H9 (cell line): ENCODE data around the gene GABRB3. TPM values are rescaled to one million over a fixed set of nuclear protein-coding genes. Genes with fewer than 3 reads are reported as not detected.

Source experiments
- DNase-seq: peaks from one replicate; pipeline ENCODE4 v3.0.0-alpha.2; 2017
- H2AFZ ChIP-seq: one replicate; pipeline ENCODE4 v1.6.1; 2013; ENCODE audit warnings: mild to moderate bottlenecking, low read length, control low read depth, moderate library complexity
- H2AK5ac ChIP-seq: 2 replicates; pipeline ENCODE4 v1.6.1; 2013; ENCODE audit warnings: low read length, control low read depth, mixed read lengths; ENCODE audit not compliant: insufficient read length
- H2BK120ac ChIP-seq: one replicate; pipeline ENCODE4 v1.6.1; 2013; ENCODE audit warnings: low read depth, mild to moderate bottlenecking, low read length, control low read depth, inconsistent platforms; ENCODE audit not compliant: poor library complexity, severe bottlenecking
- H2BK12ac ChIP-seq: 2 replicates; pipeline ENCODE4 v1.6.1; 2013; ENCODE audit warnings: low read length, control low read depth, mixed read lengths, low read depth; ENCODE audit not compliant: insufficient read length
- H2BK15ac ChIP-seq: 2 replicates; pipeline ENCODE4 v1.6.1; 2013; ENCODE audit warnings: low read depth, low read length, control low read depth
- H2BK20ac ChIP-seq: one replicate; pipeline ENCODE4 v1.6.1; 2013; ENCODE audit warnings: low read depth, mild to moderate bottlenecking, low read length, control low read depth, inconsistent platforms; ENCODE audit not compliant: poor library complexity, severe bottlenecking
- H2BK5ac ChIP-seq: 2 replicates; pipeline ENCODE4 v1.6.1; 2013; ENCODE audit warnings: low read length, control low read depth, mixed read lengths; ENCODE audit not compliant: insufficient read length
- H3K14ac ChIP-seq: 2 replicates; pipeline ENCODE4 v1.6.1; 2013; ENCODE audit warnings: low read length, control low read depth; ENCODE audit not compliant: insufficient read depth
- H3K18ac ChIP-seq: 2 replicates; pipeline ENCODE4 v1.6.1; 2013; ENCODE audit warnings: low read depth, mild to moderate bottlenecking, mixed read lengths, low read length, control low read depth; ENCODE audit not compliant: insufficient read length
- H3K23ac ChIP-seq: 2 replicates; pipeline ENCODE4 v1.6.1; 2013; ENCODE audit warnings: low read length, control low read depth, mixed read lengths, low read depth; ENCODE audit not compliant: insufficient read length
- H3K23me2 ChIP-seq: 2 replicates; pipeline ENCODE4 v1.6.1; 2013; ENCODE audit warnings: low read depth, mild to moderate bottlenecking, mixed read lengths, low read length, control low read depth; ENCODE audit not compliant: insufficient read length, poor library complexity, severe bottlenecking
- H3K27ac ChIP-seq: 2 replicates; pipeline ENCODE4 v1.5.1; 2013; ENCODE audit warnings: low read length, control low read depth, mixed read lengths, low read depth; ENCODE audit not compliant: insufficient read length
- H3K27me3 ChIP-seq: 2 replicates; pipeline ENCODE4 v1.6.1; 2013; ENCODE audit warnings: low read length, control low read depth, inconsistent platforms; ENCODE audit not compliant: insufficient read depth
- H3K4ac ChIP-seq: 2 replicates; pipeline ENCODE4 v1.6.1; 2013; ENCODE audit warnings: low read depth, mild to moderate bottlenecking, control low read depth, inconsistent platforms, low read length, moderate library complexity
- H3K4me1 ChIP-seq: 2 replicates; pipeline ENCODE4 v1.6.1; 2013; ENCODE audit warnings: low read length, control low read depth, inconsistent platforms; ENCODE audit not compliant: insufficient read depth
- H3K4me2 ChIP-seq: 2 replicates; pipeline ENCODE4 v1.6.1; 2013; ENCODE audit warnings: low read length, control low read depth, mixed read lengths; ENCODE audit not compliant: insufficient read length, insufficient read depth
- H3K56ac ChIP-seq: 2 replicates; pipeline ENCODE4 v1.6.1; 2013; ENCODE audit warnings: low read depth, mild to moderate bottlenecking, mixed read lengths, low read length, control low read depth; ENCODE audit not compliant: insufficient read length
- H3K79me1 ChIP-seq: 2 replicates; pipeline ENCODE4 v1.6.1; 2013; ENCODE audit warnings: low read depth, mild to moderate bottlenecking, moderate library complexity, low read length, control low read depth, inconsistent platforms; ENCODE audit not compliant: insufficient read depth, poor library complexity, severe bottlenecking
- H3K79me2 ChIP-seq: 2 replicates; pipeline ENCODE4 v1.6.1; 2013; ENCODE audit warnings: low read length, control low read depth, inconsistent platforms; ENCODE audit not compliant: insufficient read depth
- H3K9ac ChIP-seq: 2 replicates; pipeline ENCODE4 v1.6.1; 2013; ENCODE audit warnings: low read length, control low read depth, mixed read lengths; ENCODE audit not compliant: insufficient read length; ENCODE audit errors: extremely low read depth
- H3K9me3 ChIP-seq: one replicate; pipeline ENCODE4 v1.6.1; 2013; ENCODE audit warnings: low read depth, low read length, inconsistent platforms; ENCODE audit not compliant: control insufficient read depth
- H3T11ph ChIP-seq: one replicate; pipeline ENCODE4 v1.6.1; 2013; ENCODE audit warnings: mild to moderate bottlenecking, low read length, control low read depth, inconsistent platforms
- H4K20me1 ChIP-seq: one replicate; pipeline ENCODE4 v1.6.1; 2013; ENCODE audit not compliant: control insufficient read depth, insufficient read length, insufficient read depth
- H4K5ac ChIP-seq: 2 replicates; pipeline ENCODE4 v1.6.1; 2013; ENCODE audit warnings: low read depth, mild to moderate bottlenecking, mixed read lengths, low read length, control low read depth; ENCODE audit not compliant: insufficient read length
- H4K8ac ChIP-seq: replicated peaks from 2 replicates; pipeline ENCODE4 v1.6.1; 2013; ENCODE audit warnings: low read length, control low read depth, mixed read lengths, low read depth; ENCODE audit not compliant: insufficient read length
- H4K91ac ChIP-seq: 2 replicates; pipeline ENCODE4 v1.6.1; 2013; ENCODE audit warnings: low read depth, mild to moderate bottlenecking, moderate library complexity, mixed read lengths, low read length, control low read depth; ENCODE audit not compliant: insufficient read length
- H3K27ac Mint-ChIP-seq, 3 experiments: 2 replicates in 2 of 3; 3 replicates in 1 of 3; pipeline ENCODE4 v1.8.0; 2020 to 2021; ENCODE audit warnings: mixed read lengths in 3 of 3, mild to moderate bottlenecking in 1 of 3, moderate library complexity in 1 of 3
- H3K27me3 Mint-ChIP-seq: 2 replicates; pipeline ENCODE4 v1.8.0; 2021; ENCODE audit warnings: low read depth, mild to moderate bottlenecking, moderate library complexity, mixed read lengths
- H3K36me3 Mint-ChIP-seq, 3 experiments: 2 replicates in 2 of 3; 3 replicates in 1 of 3; pipeline ENCODE4 v1.8.0; 2020 to 2021; ENCODE audit warnings: low read depth in 3 of 3, mixed read lengths in 3 of 3; ENCODE audit not compliant: insufficient read depth in 1 of 3
- H3K4me1 Mint-ChIP-seq, 2 experiments: 2 replicates each; pipeline ENCODE4 v1.8.0; 2020; ENCODE audit warnings: mixed read lengths in 2 of 2
- H3K4me3 Mint-ChIP-seq, 2 experiments: 2 replicates in 1 of 2; 3 replicates in 1 of 2; pipeline ENCODE4 v1.8.0; 2020 to 2021; ENCODE audit warnings: mild to moderate bottlenecking in 2 of 2, mixed read lengths in 2 of 2, moderate library complexity in 1 of 2
- H3K9me3 Mint-ChIP-seq, 2 experiments: 2 replicates in 1 of 2; 3 replicates in 1 of 2; pipeline ENCODE4 v1.8.0; 2020; ENCODE audit warnings: mild to moderate bottlenecking in 2 of 2, mixed read lengths in 2 of 2, moderate library complexity in 1 of 2
- CTCF ChIP-seq: fragments of 200-600 bp; sonication (generic); conservative IDR thresholded peaks from 3 replicates; pipeline ENCODE4 v1.8.0; 2021; ENCODE audit warnings: antibody characterized with exemption, mild to moderate bottlenecking
- WGBS: extraction: QIAGEN DNeasy Blood & Tissue Kit; methylation state at CpG from one replicate; pipeline ENCODE4 v1.1.7; 2013; ENCODE audit warnings: missing lambda C conversion rate, low lambda C conversion rate, mixed read lengths; ENCODE audit not compliant: insufficient read length; ENCODE audit errors: extremely low coverage; 5-methylcytosine and 5-hydroxymethylcytosine counted together
- total RNA-seq: library from RNA; stranded (reverse); gene quantifications from 2 replicates; pipeline ENCODE4 v1.2.1, GENCODE V29; 2021

GABRB3 gene
- total RNA-seq, 1 experiment from 2014 or later: 98.2 TPM

- Histone ChIP-seq H2AK5ac (no peak overlapping the region), H3K9me3 (no peaks in the 10 kb centered on the region), H3K27me3 (no peaks in the 10 kb centered on the region), H3K4me1 (peaks cover 14% of the 10 kb centered on the region), H4K5ac (no peak overlapping the region), H2BK120ac (no peak overlapping the region), H4K91ac (no peak overlapping the region), H4K20me1 (no peaks in the 10 kb centered on the region), H3K4me2 (no peak overlapping the region), H3T11ph (no peak overlapping the region), H3K23me2 (no peaks in the 10 kb centered on the region), H3K56ac (no peak overlapping the region), H2BK5ac (no peak overlapping the region), H3K14ac (no peak overlapping the region), H4K8ac (no peak overlapping the region), H3K23ac (no peak overlapping the region), H2BK15ac (no peak overlapping the region), H3K27ac (no peak overlapping the region), H3K79me1 (no peaks in the 10 kb centered on the region), H2AFZ (no peak overlapping the region), H2BK12ac (no peak overlapping the region), H3K79me2 (peaks cover 4% of the 10 kb centered on the region; the same call in 1 of the 2 replicates), H3K18ac (peak overlapping the region; percentile 61), H2BK20ac (no peak overlapping the region), H3K4ac (no peak overlapping the region), H3K9ac (no peak overlapping the region)
- no peak overlapping the region for H3K4me3 Mint-ChIP-seq
- H3K4me1 Mint-ChIP-seq: peaks cover 44 to 52% of the 10 kb centered on the region in 2 experiments
- WGBS: no CpG with 5 or more reads among the region's 5 CpGs
- H3K27ac Mint-ChIP-seq: peak overlapping the region in 2 of 3 experiments; percentile 15 to 41; a peak in 3 of 7 replicates
- TF ChIP-seq CTCF: no peak
- no peaks in the 10 kb centered on the region for H3K9me3 Mint-ChIP-seq
- DNase-seq: no peak
- H3K27me3 Mint-ChIP-seq: no peaks in the 10 kb centered on the region
- peaks cover 0 to 10% (median 5%) of the 10 kb centered on the region in 3 experiments; a peak in 4 of 7 replicates for H3K36me3 Mint-ChIP-seq
Observed at GRCh38 chr15:26634319-26634718, 138.5 kb downstream of the GABRB3 start.
